Measurements from ENCODE around the gene ZNF592. TPM values are rescaled to one million over a fixed set of nuclear protein-coding genes. Genes with fewer than 3 reads are reported as not detected.

Gene ZNF592
- total RNA-seq, 2 experiments from 2014 or later = 18.1 to 18.3 TPM

GRCh38 chr15:84721371-84721770 is 27.0 kb upstream of the ZNF592 start:
- H3K4me3 Mint-ChIP-seq = no peak overlapping the region
- CTCF ChIA-PET = interaction anchor here (1.0 to 2.9 kb wide), 5 partner anchors 11 to 157 kb away, joined by 3 to 9 read pairs (median 6); no protein-coding TSS in a partner anchor
- intact Hi-C loops (cut with micrococcal nuclease) = no loop called here

DNA sequence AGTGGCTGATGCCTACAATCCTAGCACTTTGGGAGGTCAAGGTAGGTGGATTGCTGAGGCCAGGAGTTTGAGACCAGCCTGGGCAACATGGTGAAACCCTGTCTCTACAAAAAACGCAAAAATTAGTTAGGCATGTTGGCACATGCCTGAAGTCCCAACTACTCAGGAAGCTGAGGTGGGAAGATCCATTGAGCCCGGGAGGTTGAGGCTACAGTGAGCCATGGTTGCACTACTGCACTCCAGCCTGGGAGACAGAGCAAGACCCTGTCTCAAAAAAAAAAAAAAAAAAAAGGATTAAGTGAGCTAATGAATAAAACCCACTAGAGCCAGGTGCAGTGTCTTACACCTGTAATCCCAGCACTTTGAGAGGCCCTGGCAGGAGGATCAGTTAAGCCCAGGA is 25.8 kb upstream of the ZNF592 start:
- DNase-seq (no peak), ATAC-seq (no peak)
- Mint-ChIP-seq H3K9me3 (no peaks in the 10 kb centered on the region), H3K4me3 (no peak overlapping the region), H3K4me1 (ENCODE audit: low read depth) (peaks cover 37% of the 10 kb centered on the region), H3K27ac (no peak overlapping the region), H3K27me3 (no peaks in the 10 kb centered on the region), H3K36me3 (ENCODE audit: low read depth) (no peaks in the 10 kb centered on the region)
- ChIA-PET CTCF (interaction anchor here (1.3 kb wide), 1 partner anchor 20 kb away, joined by 3 read pairs; no protein-coding TSS in a partner anchor), POLR2A (interaction anchor here (4.2 kb wide), 1 partner anchor 12 kb away, joined by 19 read pairs; no protein-coding TSS in a partner anchor)
- TF ChIP-seq CTCF (IDR thresholded peaks at IDR 0.05) = no peak
- intact Hi-C loops (cut with micrococcal nuclease) = no loop called here

More at GRCh38 chr15:84721371-84721770, 27.0 kb upstream of the ZNF592 start:
- H3K9me3 Mint-ChIP-seq = no peaks in the 10 kb centered on the region
- POLR2A ChIA-PET = interaction anchor here (0.8 to 4.2 kb wide), 5 partner anchors 10 to 89 kb away, joined by 3 to 19 read pairs (median 6); partner anchors contain the start of gene ZNF592
- no peaks in the 10 kb centered on the region for H3K36me3 Mint-ChIP-seq (ENCODE audit: low read depth)
- no peak for TF ChIP-seq CTCF (IDR thresholded peaks at IDR 0.05)
- no peaks in the 10 kb centered on the region for H3K27me3 Mint-ChIP-seq
- ATAC-seq = peak; percentile 35
- H3K4me1 Mint-ChIP-seq (ENCODE audit: low read depth) = peaks cover 43% of the 10 kb centered on the region
- H3K27ac Mint-ChIP-seq = peak overlapping the region; percentile 79
- no peak for DNase-seq

DNA sequence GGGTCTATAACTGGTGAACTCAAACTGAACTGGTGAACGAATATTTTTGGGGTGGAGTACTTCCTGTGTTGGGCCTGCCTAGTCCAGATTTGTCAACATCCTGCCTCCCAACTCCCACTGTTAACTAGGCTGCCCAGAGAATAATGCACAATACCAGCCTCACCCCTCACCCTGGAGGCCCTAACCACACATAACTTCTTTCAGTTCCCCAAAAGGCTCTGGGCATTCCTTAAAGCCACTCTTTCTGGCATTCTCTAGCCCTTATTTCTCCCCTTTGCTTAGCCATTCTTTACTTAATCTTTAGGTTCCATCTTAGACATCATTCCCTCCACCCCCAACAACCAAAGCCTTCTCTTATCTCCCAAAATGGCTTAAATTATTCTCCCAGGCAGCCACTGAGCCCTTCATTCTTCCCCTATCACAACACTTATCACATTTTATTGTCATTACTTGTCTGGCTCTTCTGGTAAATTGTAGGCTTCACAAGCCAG is 23.3 kb upstream of the ZNF592 start:
- Mint-ChIP-seq H3K36me3 (ENCODE audit: low read depth) (no peaks in the 10 kb centered on the region), H3K27me3 (no peaks in the 10 kb centered on the region), H3K4me3 (no peak overlapping the region), H3K9me3 (no peaks in the 10 kb centered on the region), H3K4me1 (ENCODE audit: low read depth) (peaks cover 32% of the 10 kb centered on the region), H3K27ac (peak overlapping the region; percentile 82)
- DNase-seq (no peak), ATAC-seq (peak; percentile 49)
- intact Hi-C loops (cut with micrococcal nuclease) = no loop called here
- ChIA-PET POLR2A (interaction anchor here (1.0 to 1.8 kb wide), 5 partner anchors 9 to 67 kb away, joined by 3 to 8 read pairs (median 3); partner anchors contain the start of genes NMB and SEC11A), CTCF (interaction anchor here (2.0 kb wide), 1 partner anchor 11 kb away, joined by 10 read pairs; no protein-coding TSS in a partner anchor)
- TF ChIP-seq CTCF (IDR thresholded peaks at IDR 0.05) = no peak

GRCh38 chr15:84727429-84727828 is 21.0 kb upstream of the ZNF592 start:
- Mint-ChIP-seq H3K4me3 (no peak overlapping the region), H3K36me3 (ENCODE audit: low read depth) (no peaks in the 10 kb centered on the region), H3K4me1 (ENCODE audit: low read depth) (peaks cover 25% of the 10 kb centered on the region), H3K27ac (no peak overlapping the region), H3K27me3 (no peaks in the 10 kb centered on the region), H3K9me3 (no peaks in the 10 kb centered on the region)
- ATAC-seq (no peak), DNase-seq (no peak)
- no peak for TF ChIP-seq CTCF (IDR thresholded peaks at IDR 0.05)
- ChIA-PET POLR2A (no interaction called here), CTCF (interaction anchor here (1.7 kb wide), 1 partner anchor 11 kb away, joined by 6 read pairs; no protein-coding TSS in a partner anchor)
- intact Hi-C loops (cut with micrococcal nuclease) = no loop called here

- H3K27ac Mint-ChIP-seq = no peak overlapping the region
- H3K4me1 Mint-ChIP-seq (ENCODE audit: low read depth) = peaks cover 43% of the 10 kb centered on the region
- no peak overlapping the region for H3K4me3 Mint-ChIP-seq
- intact Hi-C loops (cut with micrococcal nuclease) = no loop called here
- H3K9me3 Mint-ChIP-seq = no peaks in the 10 kb centered on the region
- H3K36me3 Mint-ChIP-seq (ENCODE audit: low read depth) = peaks cover 1% of the 10 kb centered on the region
- POLR2A ChIA-PET = interaction anchor here (2.3 kb wide), 1 partner anchor 10 kb away, joined by 7 read pairs; no protein-coding TSS in a partner anchor
- no peak for DNase-seq
- no peak for ATAC-seq
- TF ChIP-seq CTCF (IDR thresholded peaks at IDR 0.05) = no peak
- CTCF ChIA-PET = interaction anchor here (0.8 to 2.2 kb wide), 2 partner anchors 11 to 14 kb away, joined by 3 to 9 read pairs; no protein-coding TSS in a partner anchor
- no peaks in the 10 kb centered on the region for H3K27me3 Mint-ChIP-seq
Measured at GRCh38 chr15:84731774-84732173, 16.6 kb upstream of the ZNF592 start.
